H1 (cell line): ENCODE data around the gene SCYL1. TPM values are rescaled to one million over a fixed set of nuclear protein-coding genes. Genes with fewer than 3 reads are reported as not detected.

ENCODE experiments used
- CHD7 ChIP-seq: fragments of 300-600 bp; sonication (generic); IDR thresholded peaks from 2 replicates; pipeline ENCODE4 v1.7.1; 2012; ENCODE audit warnings: low read length, moderate library complexity, mild to moderate bottlenecking, inconsistent platforms; ENCODE audit not compliant: insufficient replicate concordance
- JUND ChIP-seq: IDR thresholded peaks from 2 replicates; pipeline ENCODE4 v1.6.1; 2011; ENCODE audit warnings: mild to moderate bottlenecking, improper control_type of control experiment, low read length
- MAX ChIP-seq: IDR thresholded peaks from 2 replicates; pipeline ENCODE4 v1.6.1; 2012; ENCODE audit warnings: inconsistent platforms
- NRF1 ChIP-seq: IDR thresholded peaks from 2 replicates; pipeline ENCODE4 v1.6.1; 2011; ENCODE audit warnings: mild to moderate bottlenecking, low read depth, low read length, improper control_type of control experiment
- PHF8 ChIP-seq: fragments of 200-600 bp; sonication (generic); conservative IDR thresholded peaks from 2 replicates; pipeline ENCODE4 v1.7.1; 2012; ENCODE audit warnings: low read depth, mild to moderate bottlenecking, inconsistent platforms, low read length, moderate library complexity
- RFX5 ChIP-seq: IDR thresholded peaks from 2 replicates; pipeline ENCODE4 v1.6.1; 2011; ENCODE audit warnings: low read depth, low read length, improper control_type of control experiment, borderline replicate concordance
- RNF2 ChIP-seq: fragments of 200-900, 300-1000 bp; sonication (generic); IDR thresholded peaks from 2 replicates; pipeline ENCODE4 v1.7.1; 2016; ENCODE audit warnings: borderline replicate concordance, low read depth, mild to moderate bottlenecking, antibody characterized with exemption, low read length; ENCODE audit not compliant: poor library complexity, severe bottlenecking; ENCODE audit errors: missing control alignments
- SP4 ChIP-seq: IDR thresholded peaks from 2 replicates; pipeline ENCODE4 v1.6.1; 2012; ENCODE audit warnings: low read length, inconsistent platforms
- SRF ChIP-seq: IDR thresholded peaks from 2 replicates; pipeline ENCODE4 v1.6.1; 2011; ENCODE audit warnings: mild to moderate bottlenecking, low read depth, low read length, moderate library complexity
- TCF12 ChIP-seq: IDR thresholded peaks from 2 replicates; pipeline ENCODE4 v1.6.1; 2011; ENCODE audit warnings: low read depth, mild to moderate bottlenecking, low read length
- polyA plus RNA-seq, 7 experiments: library from polyadenylated mRNA; depleted of rRNA in 3 of 7; stranded (reverse) in 5 of 7; unstranded in 2 of 7; fragments of >200 nt in 5 of 7; fragments of 200-250 nt in 2 of 7; gene quantifications; 1 replicate in 5 of 7; 2 replicates in 1 of 7; 4 replicates in 1 of 7; pipeline versions ENCODE4 v1.2.1 to v1.2.3, GENCODE V29; 2011 to 2013; ENCODE audit warnings: missing spikeins in 2 of 7, mixed read lengths in 2 of 7
- total RNA-seq: library from RNA; stranded (reverse); fragmentation: NEBNext Ultra II Directional; extraction: Animal tissue kit (Norgen Biotek cat#: 25700); gene quantifications from 2 replicates; pipeline ENCODE4 v1.2.1, GENCODE V29; 2021

Gene SCYL1
- total and polyA plus RNA-seq, 2 of the 8 experiments (the other 6 are each of a cell fraction or from before 2014, with no cell fraction given), result 59.8 to 77.7 TPM

- no peak for TF ChIP-seq CHD7
- no peak for TF ChIP-seq SP4
- no peak for TF ChIP-seq MAX
- no peak for TF ChIP-seq TCF12
- TF ChIP-seq RNF2, result no peak
- TF ChIP-seq NRF1, result no peak
- no peak for TF ChIP-seq RFX5
- no peak for TF ChIP-seq JUND
- no peak for TF ChIP-seq SRF
- TF ChIP-seq PHF8, result no peak
These were observed 46.5 kb downstream of the SCYL1 start (continued) for GRCh38 chr11:65571420-65571819.
